ENCODE measurements around the gene NFAM1.

NFAM1 gene

GRCh38 chr22:42371501-42371900 lies 60.7 kb downstream of the NFAM1 start:
- TF ChIP-seq ZNF274 (IDR thresholded peaks at IDR 0.05; ENCODE audit: low read depth, low read length), result no peak
- H3K4me3 ChIP-seq (ENCODE audit: low read length), result no peak overlapping the region

- TF ChIP-seq ZNF274 (IDR thresholded peaks at IDR 0.05; ENCODE audit: low read depth, low read length), result no peak
- H3K4me3 ChIP-seq (ENCODE audit: low read length), result no peak overlapping the region
Measured at GRCh38 chr22:42371099-42371498, 61.1 kb downstream of the NFAM1 start.

GRCh38 chr22:42369250-42370041 lies 62.8 kb downstream of the NFAM1 start:
- no peak for TF ChIP-seq ZNF274 (IDR thresholded peaks at IDR 0.05; ENCODE audit: low read depth, low read length)
- H3K4me3 ChIP-seq (ENCODE audit: low read length), result peak overlapping the region; percentile 89

- peak overlapping the region; percentile 58 for H3K4me3 ChIP-seq (ENCODE audit: low read length)
- TF ChIP-seq ZNF274 (IDR thresholded peaks at IDR 0.05; ENCODE audit: low read depth, low read length), result no peak
Measured at GRCh38 chr22:42368379-42369249, 63.6 kb downstream of the NFAM1 start.

GRCh38 chr22:42367980-42368378 lies 64.2 kb downstream of the NFAM1 start:
- H3K4me3 ChIP-seq (ENCODE audit: low read length), result no peak overlapping the region
- TF ChIP-seq ZNF274 (IDR thresholded peaks at IDR 0.05; ENCODE audit: low read depth, low read length), result no peak

DNA sequence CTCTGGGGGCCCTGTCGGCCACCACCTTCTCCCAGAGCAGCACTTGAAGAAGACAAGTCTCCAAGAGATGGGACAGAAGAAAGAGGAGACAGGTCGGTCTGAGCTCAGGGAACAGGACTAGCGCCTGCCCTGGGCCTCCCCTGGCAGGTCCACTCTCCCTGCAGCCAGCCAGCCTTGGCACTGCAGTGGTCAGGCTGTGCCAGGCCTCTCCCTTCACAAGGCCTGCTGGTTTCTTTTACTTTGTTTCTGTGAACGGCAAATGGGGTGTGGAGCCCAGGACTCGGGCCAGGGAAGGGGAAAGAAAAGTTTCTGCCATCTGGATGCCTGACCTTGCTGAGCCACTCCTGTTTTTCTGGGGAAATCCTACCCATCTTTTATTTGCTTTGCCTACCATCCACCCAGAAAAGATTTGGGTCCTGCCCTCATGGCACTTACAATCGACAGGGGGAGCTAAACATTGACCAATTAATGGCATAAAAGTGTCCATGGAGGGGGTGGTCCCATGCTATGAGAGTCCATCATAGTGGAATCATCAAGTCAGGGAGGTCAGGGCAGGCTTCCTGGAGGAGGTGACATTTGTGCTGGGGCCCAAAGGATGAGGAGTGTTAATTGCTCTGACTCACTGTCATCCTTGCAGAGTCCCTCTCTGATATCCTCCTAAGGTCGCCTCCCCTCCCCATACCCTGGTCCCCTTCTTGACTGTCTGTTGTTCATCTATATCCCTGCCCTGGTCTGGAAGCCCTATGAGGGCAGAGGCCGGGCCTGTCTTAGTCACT lies 65.2 kb downstream of the NFAM1 start:
- no peak for TF ChIP-seq ZNF274 (IDR thresholded peaks at IDR 0.05; ENCODE audit: low read depth, low read length)
- no peak overlapping the region for H3K4me3 ChIP-seq (ENCODE audit: low read length)

DNA sequence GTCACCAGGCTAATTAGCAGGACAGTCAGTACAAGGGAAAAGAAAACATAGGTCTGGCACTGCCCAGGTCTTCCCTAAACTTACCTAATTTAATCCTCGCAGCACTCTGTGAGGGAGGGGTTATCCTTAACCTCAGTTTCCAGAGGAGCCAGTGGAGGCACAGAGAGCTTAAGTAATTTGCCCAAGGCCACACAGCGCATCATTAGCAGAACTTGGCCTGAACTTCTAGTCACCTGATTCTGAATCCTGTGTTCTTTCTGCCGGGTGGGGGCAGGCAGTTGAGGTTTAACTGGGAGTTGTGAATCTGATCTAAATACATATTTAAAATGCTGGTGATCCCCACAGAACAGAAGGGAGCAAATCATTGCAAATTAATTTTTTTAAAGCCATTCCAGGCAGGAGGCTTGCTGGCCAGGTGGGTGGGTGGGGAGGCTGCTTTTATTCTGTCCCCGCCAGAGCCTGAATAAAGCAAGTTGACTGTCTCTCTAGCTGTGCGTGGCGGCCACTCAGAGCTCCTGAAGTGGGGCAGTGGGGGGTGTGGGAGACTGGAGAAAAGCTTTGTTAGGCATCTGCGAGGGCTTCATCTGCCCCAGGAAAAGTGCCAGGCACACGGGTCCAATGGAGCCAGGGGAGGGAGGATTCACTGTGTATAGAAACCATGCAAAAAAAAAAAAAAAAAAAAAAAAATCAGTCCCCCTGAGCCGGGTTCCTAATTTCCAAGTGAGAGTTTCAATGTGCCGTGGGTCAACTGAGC lies 66.1 kb downstream of the NFAM1 start:
- no peak overlapping the region for H3K4me3 ChIP-seq (ENCODE audit: low read length)
- TF ChIP-seq ZNF274 (IDR thresholded peaks at IDR 0.05; ENCODE audit: low read depth, low read length), result no peak

DNA sequence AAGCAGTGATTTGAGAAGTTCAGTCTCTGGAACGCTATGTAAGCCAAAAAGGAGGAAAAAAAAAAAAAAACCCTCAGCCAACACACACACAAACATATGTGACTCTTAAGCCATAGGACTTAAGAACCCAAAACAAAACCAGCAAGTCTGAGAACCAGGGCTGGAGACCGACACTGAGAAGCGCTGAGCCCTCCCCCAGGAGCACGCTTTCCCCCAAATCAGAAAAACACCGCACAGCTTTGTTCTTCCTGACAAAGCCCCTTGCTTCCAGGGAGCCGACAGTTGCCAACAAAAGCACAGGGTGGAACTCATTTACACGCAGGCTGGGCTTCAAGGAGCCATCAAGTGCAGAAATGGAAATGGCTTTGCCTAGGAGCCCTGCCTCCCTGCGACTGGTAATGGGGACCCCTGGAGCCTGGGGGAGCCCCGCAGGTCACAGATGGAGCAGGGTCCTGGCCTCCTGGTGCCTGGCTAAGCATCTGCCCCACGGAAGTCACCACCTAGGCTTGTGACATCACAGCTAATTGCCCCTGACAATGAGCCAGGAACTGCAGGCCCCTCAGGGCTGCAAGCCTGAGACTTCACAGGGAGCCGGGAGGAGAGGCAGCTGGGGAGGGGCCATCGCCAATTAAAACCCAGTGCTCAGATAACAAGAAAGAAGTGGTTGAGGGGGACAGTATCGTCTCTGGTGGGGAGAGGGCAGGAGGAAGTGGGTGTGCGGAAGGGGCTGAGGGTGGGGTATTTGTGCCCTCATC lies 66.9 kb downstream of the NFAM1 start:
- no peak for TF ChIP-seq ZNF274 (IDR thresholded peaks at IDR 0.05; ENCODE audit: low read depth, low read length)
- H3K4me3 ChIP-seq (ENCODE audit: low read length), result no peak overlapping the region

GRCh38 chr22:42364604-42365110 lies 67.5 kb downstream of the NFAM1 start:
- no peak overlapping the region for H3K4me3 ChIP-seq (ENCODE audit: low read length)
- TF ChIP-seq ZNF274 (IDR thresholded peaks at IDR 0.05; ENCODE audit: low read depth, low read length), result no peak

- TF ChIP-seq ZNF274 (IDR thresholded peaks at IDR 0.05; ENCODE audit: low read depth, low read length), result no peak
Measured at GRCh38 chr22:42363892-42364291, 68.3 kb downstream of the NFAM1 start.

DNA sequence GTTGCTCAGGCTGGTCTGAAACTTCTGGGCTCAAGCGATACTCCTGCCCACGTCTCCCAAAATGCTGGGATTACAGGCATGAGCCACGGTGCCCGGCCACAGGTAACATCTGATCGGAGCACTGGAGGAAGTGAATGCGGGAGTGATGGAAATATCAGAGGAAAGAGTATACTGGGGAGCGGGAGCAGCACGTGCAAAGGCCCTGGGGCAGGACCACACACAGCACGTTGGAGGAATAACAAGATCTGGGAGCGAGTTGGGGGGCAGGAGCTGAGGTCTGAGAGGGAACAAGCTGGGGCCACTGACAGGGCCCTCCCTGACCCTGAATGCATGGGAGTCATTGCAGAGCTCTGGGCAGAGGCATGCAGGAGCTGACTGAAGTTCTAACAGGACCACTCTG lies 70.7 kb downstream of the NFAM1 start:
- no peak overlapping the region for H3K4me3 ChIP-seq (ENCODE audit: low read length)

More at GRCh38 chr22:42363892-42364291, 68.3 kb downstream of the NFAM1 start:
- H3K4me3 ChIP-seq (ENCODE audit: low read length), result no peak overlapping the region

DNA sequence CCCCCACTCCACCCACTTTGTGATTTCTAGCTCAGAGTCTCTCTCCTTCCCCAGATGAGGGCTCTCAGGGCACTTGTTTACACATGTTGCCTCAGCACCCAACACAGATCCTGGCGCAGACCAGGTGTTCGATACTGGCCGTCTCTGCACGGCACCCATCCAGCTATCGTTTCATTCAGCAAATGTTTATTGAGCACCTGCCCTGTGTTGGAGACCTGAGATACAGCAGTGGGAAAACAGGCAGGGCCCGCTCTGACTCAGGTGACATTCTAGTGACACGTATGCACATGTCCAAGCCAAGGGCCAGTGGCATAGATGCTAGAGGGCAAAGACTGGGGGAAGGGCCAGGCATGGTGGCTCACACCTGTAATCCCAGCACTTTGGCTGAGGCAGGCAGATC lies 71.9 kb downstream of the NFAM1 start:
- TF ChIP-seq ZNF274 (IDR thresholded peaks at IDR 0.05; ENCODE audit: low read depth, low read length), result no peak
- H3K4me3 ChIP-seq (ENCODE audit: low read length), result no peak overlapping the region

More for the DNA sequence above, 70.7 kb downstream of the NFAM1 start:
- no peak for TF ChIP-seq ZNF274 (IDR thresholded peaks at IDR 0.05; ENCODE audit: low read depth, low read length)

Data from GM08714 (cell line).